Measurements from ENCODE around the gene KRT86.
"Not testable (repeated sequence)": the region's sequence is repeated elsewhere in the genome, so short reads cannot be mapped to it uniquely, and the experiment has no call there.

DNA sequence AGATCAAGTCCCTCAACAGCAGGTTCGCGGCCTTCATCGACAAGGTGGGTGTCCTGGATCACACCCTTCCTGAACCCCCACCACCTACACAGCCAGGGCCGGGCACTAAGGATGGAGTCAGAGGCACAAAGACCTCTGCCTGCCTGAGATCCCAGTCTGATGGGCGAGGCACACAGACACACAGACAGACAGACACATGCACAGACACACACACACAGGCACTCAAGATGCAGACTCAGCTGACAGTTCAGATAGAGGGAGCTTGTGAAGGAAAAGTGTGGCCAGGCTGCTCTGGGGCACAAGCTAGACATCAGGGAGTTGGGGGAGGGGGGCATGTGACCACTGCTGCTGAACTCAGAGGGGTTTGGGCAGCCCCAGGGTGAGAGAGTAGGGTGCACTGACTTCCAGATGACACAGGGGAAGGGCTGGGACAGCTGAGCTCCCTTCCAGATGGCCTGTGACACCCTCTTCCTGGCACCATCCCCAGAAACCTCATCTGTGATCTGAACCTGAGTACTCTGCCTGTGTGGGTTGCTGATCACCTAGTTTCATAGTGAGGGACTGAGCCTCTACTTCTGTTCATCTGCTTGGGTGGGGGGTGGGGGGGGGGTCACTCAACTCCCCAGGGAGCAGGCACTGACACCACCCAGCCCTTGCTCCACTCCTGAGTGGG lies 27.9 kb downstream of the KRT86 start:
- TF ChIP-seq, protein P1, sequence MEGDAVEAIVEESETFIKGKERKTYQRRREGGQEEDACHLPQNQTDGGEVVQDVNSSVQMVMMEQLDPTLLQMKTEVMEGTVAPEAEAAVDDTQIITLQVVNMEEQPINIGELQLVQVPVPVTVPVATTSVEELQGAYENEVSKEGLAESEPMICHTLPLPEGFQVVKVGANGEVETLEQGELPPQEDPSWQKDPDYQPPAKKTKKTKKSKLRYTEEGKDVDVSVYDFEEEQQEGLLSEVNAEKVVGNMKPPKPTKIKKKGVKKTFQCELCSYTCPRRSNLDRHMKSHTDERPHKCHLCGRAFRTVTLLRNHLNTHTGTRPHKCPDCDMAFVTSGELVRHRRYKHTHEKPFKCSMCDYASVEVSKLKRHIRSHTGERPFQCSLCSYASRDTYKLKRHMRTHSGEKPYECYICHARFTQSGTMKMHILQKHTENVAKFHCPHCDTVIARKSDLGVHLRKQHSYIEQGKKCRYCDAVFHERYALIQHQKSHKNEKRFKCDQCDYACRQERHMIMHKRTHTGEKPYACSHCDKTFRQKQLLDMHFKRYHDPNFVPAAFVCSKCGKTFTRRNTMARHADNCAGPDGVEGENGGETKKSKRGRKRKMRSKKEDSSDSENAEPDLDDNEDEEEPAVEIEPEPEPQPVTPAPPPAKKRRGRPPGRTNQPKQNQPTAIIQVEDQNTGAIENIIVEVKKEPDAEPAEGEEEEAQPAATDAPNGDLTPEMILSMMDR (IDR thresholded peaks at IDR 0.05; ENCODE audit: low read length) = not testable (repeated sequence)
- TF ChIP-seq EZH2 (optimal IDR thresholded peaks at IDR 0.05; ENCODE audit: low read depth, low read length); EZH2phosphoT487 (IDR thresholded peaks at IDR 0.05; ENCODE audit: low read length): not testable (repeated sequence)

Measured in MM.1S (cell line).